ENCODE data around the gene SLC28A1.

The SLC28A1 gene

GRCh38 chr15:84946772-84947489 lies 62.5 kb downstream of the SLC28A1 start:
- DNase-seq = no peak

- DNase-seq = no peak
Observed at GRCh38 chr15:84947947-84948830, 63.7 kb downstream of the SLC28A1 start.

DNA sequence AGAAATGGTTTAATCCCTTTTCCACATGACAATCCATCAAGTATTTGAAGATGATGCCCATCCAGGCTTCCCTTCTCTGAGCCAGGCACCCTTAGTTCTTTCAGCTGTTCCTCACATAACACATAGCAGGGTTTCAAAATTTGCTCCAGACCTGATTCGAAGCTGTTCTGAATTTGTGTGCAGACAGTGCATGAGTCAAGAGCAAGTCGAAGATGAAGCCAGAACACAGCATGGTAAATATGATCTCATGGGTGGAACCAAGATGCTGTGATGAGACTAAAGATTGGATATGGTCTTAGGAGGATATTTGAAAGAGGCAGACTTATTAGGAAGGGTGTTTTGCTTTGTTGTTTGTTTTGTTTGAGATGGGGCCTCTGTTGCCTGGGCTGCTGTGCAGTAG lies 64.6 kb downstream of the SLC28A1 start:
- DNase-seq = no peak

- no peak for DNase-seq
Observed at GRCh38 chr15:84949845-84950569, 65.5 kb downstream of the SLC28A1 start.

DNA sequence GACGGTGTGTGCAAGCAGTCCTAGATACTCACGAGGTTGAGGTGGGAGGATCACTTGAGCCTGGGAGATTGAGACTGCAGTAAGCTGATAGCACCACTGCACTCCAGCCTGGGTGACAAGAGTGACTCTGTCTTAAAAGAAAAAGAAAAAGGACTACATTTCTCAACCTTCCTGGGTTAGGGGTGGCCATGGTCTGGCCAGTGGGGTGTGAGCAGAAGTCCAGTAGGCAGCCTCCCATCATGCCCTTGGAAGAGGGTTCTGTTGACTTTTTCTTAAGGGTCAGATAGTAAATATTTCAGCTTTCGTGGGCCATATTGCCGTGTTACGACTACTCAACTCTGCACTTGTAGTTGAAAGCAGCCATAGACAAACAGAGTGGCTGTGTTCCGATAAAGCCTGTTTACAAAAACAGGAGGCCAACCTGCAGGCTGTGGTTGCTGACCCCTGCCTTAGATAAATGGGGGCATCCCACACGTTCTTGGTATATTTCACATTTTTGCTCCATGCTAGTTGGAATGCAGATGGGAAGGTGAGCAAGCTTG lies 66.2 kb downstream of the SLC28A1 start:
- no peak for DNase-seq

DNA sequence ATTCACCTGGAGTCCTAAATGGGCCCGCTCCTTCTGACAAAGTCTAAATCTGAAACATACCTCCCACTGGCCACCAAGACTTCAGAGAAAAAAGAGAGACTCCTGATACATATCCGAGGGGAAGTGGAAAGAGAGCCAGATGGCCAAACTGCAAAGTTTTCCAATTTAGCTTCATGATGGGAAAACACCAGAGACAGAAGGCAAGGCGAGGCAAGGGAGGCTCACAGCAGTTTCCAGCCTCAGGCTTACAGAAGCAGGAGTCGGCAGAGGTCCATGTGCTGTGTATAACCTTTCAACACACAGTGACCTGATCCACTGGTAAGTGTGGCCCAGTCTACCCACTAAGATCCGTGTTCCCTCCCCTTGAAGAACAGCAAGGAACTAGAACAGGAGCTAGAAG lies 67.3 kb downstream of the SLC28A1 start:
- no peak for DNase-seq

- DNase-seq = no peak
Observed at GRCh38 chr15:84953136-84953535, 68.7 kb downstream of the SLC28A1 start.

- DNase-seq = no peak
Observed at GRCh38 chr15:84953726-84954125, 69.3 kb downstream of the SLC28A1 start.

DNA sequence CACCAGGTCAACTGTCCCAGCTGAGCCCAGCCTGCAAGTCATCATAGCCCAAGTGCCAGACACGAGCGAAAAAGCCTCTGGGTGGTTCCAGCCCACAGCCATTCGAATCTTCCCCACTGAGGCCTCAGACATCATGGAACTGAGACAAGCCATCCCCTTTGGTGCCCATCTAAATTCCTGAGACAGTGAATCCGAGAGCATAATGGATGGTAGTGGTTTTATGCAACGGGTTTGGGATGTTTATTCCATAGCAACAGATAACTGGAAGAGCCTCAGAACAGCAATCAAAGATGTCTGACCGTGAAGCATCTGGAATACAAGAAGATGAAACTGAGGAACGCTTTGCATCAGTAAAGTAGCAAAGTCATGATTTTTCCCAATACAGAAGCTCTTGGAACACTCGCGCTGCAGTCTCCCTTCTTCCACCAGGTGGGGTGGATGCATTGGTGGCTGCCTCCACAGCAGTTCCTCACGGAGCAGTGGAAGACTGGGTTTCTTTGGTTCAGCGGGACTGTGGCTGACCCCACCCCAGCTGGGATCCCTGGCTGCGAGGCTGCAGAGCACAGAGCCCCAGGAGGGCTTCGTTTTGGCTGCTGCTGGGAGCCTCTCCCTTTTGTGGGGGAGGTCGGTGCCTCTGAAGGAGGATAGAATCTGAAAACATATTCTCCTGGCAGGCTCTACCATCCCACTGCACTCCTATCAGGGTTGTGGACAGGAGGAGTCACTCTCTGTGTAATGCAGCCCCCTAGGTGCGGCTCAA lies 70.8 kb downstream of the SLC28A1 start:
- DNase-seq = peak; percentile 36

DNA sequence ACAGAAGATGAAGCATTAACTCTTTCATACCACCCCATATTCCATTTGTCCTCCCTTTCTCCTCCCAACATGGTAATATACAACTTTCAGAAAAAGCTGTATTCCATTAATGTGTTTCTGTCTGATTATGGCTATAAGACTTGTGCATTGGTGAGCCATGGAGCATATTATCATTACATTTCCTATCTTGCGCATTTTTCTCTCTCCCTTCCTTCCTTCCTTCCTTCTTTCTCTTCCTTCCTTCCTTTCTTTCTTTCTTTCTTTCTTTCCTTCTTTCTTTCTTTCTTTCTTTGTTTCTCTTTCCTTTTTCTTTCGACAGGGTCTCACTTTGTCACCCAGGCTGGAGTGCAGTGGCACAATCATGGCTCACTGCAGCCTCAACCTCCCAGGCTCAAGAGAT lies 71.7 kb downstream of the SLC28A1 start:
- DNase-seq = no peak

GRCh38 chr15:84960391-84961113 lies 76.1 kb downstream of the SLC28A1 start:
- no peak for DNase-seq

GRCh38 chr15:84961114-84961452 lies 76.6 kb downstream of the SLC28A1 start:
- no peak for DNase-seq

DNA sequence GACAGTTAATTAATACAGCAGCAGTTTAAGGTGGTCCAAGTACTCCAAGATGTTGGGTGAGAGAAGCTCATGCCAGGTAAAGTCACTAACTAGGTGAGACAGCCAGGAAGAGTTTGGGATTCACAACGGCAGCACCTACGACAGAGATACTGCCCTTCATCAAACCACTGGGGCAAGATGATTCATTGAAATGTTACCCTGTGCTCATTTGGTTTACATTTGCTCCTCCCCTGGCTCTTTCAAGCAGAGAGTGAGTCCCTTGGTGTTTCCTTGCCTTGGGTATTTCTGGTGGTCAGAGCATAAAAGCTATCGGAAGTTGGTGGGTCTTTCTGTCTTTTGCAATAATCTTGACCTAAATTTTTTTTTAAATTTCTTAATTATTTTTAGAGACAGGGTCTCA lies 77.2 kb downstream of the SLC28A1 start:
- no peak for DNase-seq

DNA sequence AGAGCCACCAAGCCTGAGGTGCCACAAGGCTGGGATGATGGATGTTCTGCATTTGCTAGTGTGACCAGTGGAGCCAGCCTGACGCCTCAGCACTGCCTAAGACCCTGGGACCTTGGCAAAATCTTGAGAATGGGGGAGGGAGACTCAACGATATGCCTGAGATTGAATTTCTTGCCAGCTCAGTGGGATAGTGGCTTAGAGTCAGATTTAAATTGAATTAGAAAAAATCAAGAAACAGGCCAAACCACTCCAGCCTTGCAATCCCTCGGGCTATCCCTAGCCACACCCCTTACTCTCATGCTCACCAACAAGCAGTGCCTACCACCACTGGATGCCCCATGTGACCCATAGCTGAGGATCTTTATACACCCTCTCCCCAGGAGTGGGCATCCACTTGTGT lies 78.5 kb downstream of the SLC28A1 start:
- DNase-seq = no peak

DNA sequence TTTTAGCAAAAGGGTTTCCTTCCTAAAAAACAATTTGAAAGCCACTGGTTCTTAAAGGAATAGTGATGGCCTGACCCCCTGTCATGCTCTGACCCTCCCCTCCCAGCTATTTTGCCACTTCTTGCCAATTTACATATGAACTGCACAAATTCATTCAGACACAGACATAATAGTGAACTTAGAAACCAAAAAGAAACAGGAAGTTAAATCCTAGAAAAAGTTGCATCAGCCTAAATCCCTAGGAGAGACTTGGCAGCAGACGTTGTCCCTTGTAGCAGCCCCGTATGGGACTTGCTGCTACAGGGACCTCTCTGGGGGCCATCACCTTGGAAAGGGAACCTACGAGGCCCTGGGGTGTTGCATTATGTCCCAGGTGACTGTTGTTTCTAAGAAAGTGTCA lies 82.9 kb downstream of the SLC28A1 start:
- no peak for DNase-seq

DNA sequence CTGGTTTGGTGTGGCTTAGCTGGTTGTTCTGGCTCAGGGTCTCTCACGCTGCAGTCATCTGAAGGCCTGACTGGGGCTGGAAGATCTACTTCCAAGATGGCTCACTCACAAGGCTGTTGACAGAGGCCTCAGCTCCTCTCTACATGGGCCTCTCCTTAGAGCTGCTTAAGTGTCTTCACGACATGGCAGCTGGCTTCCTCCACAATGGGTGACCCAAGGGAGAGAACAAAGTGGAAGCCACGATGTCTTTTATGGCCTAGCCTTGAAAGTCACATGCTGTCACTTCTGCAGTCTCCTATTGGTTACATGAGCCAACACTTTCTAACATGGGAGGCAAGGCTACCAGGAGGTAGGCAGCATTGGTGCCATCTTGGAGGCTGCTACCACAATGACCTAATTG lies 83.8 kb downstream of the SLC28A1 start:
- DNase-seq = no peak

- DNase-seq = no peak
Observed at GRCh38 chr15:84969257-84969656, 84.8 kb downstream of the SLC28A1 start.

DNA sequence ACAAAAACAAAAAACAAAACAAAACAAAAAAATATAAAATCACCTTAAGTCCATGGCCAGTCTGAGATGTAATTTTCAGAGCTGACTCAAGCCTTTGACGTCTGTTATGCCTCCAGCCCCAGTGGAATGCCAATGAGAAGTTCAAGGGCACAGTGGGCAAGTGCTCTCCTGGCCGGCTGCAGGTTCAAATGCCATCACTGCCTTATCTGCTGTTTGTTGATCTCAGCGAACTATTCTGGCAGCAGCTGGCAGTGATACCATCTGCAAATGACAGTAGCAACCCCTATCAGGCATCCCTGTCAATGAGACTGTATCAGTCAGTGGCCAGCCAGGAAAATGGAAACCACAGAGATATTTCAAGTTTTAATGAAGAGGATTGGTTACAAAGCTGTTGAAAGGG lies 86.4 kb downstream of the SLC28A1 start:
- DNase-seq = no peak

DNA sequence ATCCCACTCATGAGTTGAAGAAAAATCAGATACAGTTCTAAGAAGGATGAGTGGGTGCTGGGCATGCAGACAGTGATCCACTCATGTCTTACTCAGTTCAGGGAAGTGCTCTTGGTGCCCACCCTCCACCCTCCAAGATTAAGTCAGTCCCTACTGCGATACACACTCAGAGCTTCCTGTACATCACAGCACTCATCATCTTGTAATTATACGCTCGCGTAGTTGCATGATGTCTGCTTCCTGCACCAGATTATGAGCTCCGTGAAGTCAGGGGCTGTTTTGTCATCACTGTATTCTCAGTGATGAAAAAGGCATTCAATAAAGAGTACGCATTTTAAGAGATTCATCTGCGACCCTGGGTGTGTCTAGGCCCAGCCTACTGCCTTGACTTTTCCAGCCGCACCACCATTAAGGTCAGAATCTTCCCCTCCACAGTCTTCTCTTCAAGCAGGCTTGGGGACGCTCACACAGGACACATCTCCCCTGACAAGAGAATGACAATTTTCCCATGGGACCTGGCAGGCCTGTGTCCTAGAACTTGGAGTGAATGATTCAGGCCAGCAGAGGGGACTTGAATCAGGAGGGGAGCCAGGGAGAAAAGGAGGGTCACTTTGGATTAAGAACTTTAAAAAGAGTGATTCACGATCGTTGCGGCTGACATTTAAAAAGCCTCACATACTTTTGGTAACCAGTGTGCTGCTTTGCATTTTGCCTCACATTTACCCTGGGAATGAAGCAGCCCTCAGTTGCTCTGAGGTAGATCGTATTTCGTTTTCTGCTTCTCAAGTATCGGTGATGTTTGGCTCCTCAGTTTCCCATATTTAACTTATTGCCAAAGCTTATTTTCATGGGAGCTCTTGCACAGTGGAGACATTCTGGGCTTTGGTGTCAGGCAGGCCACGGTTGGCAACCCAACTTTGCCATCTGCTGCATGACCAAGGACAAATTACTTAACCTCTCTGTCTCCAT lies 89.3 kb downstream of the SLC28A1 start:
- no peak for DNase-seq

GRCh38 chr15:84975871-84976351 lies 91.4 kb downstream of the SLC28A1 start:
- DNase-seq = no peak

All from central memory CD4-positive, alpha-beta T cell (primary cell).